ENCODE measurements around the gene RFLNA. TPM values are rescaled to one million over a fixed set of nuclear protein-coding genes. Genes with fewer than 3 reads are reported as not detected.
"Not testable (repeated sequence)": the region's sequence is repeated elsewhere in the genome, so short reads cannot be mapped to it uniquely, and the experiment has no call there.

RFLNA gene
- total RNA-seq, 1 donor from 2014 or later: 28.1 TPM

GRCh38 chr12:124279846-124280360, 15.0 kb upstream of the RFLNA start:
- ATAC-seq: peak; percentile 16
- DNase-seq (ENCODE audit: low spot score): no peak
- intact Hi-C loops (cut with DNase I): no loop called here

GRCh38 chr12:124281309-124281708, 13.6 kb upstream of the RFLNA start:
- DNase-seq (ENCODE audit: low spot score) (no peak), ATAC-seq (no peak)
- intact Hi-C loops (cut with DNase I): no loop called here

DNA sequence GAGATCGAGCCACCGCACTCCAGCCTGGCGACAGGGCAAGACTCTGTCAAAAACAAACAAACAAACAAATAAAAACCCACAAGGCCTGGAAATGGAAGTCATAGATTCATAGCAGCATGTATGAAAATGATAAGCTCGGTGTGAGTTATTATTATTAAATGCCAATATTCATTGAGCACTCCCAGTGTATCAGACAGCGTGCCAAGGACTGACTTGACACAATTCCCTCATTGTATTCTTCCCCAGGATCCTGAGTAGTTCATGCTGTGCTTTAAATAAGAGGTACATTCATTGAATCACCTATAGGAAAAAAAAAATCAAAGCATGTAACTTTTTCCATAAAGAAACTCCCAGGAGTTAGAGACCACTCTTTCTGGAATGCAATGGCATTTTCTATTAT, 12.6 kb upstream of the RFLNA start:
- DNase-seq (ENCODE audit: low spot score): no peak
- intact Hi-C loops (cut with DNase I): no loop called here

GRCh38 chr12:124283326-124283725, 11.6 kb upstream of the RFLNA start:
- DNase-seq (ENCODE audit: low spot score) (no peak), ATAC-seq (no peak)
- intact Hi-C loops (cut with DNase I): no loop called here

More for the DNA sequence above, 12.6 kb upstream of the RFLNA start:
- ATAC-seq: no peak

DNA sequence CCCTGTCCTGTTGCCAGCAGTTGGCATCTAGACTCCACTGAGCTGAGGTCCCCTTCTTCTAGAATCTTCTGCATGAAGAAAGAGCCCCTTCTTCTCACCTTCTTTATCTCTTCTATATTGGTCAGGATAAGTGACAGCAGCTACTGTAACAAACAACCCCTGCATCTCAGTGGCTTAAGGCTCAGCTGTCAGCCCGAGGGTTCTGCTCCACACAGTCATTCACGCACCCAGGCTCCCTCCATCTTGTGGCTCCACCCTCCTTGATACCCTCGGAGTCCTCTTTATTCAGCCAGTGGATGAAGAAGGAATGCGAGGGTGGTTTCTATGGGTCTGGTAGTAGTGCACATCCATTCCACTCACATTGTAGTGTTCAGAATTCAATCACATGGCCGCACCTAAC, 10.5 kb upstream of the RFLNA start:
- intact Hi-C loops (cut with DNase I): no loop called here
- ATAC-seq (no peak), DNase-seq (ENCODE audit: low spot score) (no peak)

GRCh38 chr12:124286414-124286813, 8.5 kb upstream of the RFLNA start:
- DNase-seq (ENCODE audit: low spot score): no peak
- peak; percentile 18 for ATAC-seq
- intact Hi-C loops (cut with DNase I): no loop called here

DNA sequence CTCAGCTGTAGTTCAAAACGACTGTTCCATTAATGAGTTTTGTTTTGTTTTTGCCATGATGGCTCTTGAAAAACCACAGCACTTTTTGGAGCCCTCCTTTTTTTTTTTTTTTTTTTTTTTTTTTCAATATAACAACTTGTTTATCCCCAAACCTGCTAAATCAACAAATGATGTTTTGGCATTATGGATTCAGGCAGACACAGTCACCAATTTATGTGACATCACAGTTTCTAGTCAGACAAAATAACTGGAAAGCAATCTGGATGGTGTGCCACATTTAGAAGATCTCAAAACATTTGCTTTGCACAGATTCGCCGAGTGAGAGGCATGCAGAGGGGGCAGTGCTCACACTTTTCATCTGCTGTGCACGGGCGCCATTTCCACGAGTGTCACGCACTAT, 7.9 kb upstream of the RFLNA start:
- intact Hi-C loops (cut with DNase I): no loop called here
- DNase-seq (ENCODE audit: low spot score) (no peak), ATAC-seq (no peak)

GRCh38 chr12:124289634-124290600, 5.0 kb upstream of the RFLNA start:
- intact Hi-C loops (cut with DNase I): no loop called here
- no peak for DNase-seq (ENCODE audit: low spot score)
- peak; percentile 59 for ATAC-seq

DNA sequence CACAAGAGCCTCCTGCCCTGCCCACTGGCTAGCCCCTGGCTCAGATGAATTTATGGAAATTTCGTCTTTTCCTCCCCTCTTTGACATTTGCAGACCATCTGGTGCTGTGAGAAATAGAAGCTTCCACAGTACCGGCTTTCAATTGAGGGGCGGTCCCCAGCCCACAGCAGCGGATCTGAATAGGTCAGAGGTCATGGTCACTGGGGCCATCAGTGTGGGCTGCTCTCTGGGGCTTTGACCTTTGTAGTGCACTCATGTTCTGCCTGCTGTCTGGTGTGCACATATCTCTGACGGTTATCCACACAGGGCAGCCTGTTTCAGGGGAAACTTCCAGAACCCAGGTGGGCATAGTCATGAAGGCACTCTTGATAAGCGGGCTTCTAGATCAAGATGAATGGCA, 2.5 kb upstream of the RFLNA start:
- intact Hi-C loops (cut with DNase I): no loop called here
- ATAC-seq (no peak), DNase-seq (ENCODE audit: low spot score) (no peak)

DNA sequence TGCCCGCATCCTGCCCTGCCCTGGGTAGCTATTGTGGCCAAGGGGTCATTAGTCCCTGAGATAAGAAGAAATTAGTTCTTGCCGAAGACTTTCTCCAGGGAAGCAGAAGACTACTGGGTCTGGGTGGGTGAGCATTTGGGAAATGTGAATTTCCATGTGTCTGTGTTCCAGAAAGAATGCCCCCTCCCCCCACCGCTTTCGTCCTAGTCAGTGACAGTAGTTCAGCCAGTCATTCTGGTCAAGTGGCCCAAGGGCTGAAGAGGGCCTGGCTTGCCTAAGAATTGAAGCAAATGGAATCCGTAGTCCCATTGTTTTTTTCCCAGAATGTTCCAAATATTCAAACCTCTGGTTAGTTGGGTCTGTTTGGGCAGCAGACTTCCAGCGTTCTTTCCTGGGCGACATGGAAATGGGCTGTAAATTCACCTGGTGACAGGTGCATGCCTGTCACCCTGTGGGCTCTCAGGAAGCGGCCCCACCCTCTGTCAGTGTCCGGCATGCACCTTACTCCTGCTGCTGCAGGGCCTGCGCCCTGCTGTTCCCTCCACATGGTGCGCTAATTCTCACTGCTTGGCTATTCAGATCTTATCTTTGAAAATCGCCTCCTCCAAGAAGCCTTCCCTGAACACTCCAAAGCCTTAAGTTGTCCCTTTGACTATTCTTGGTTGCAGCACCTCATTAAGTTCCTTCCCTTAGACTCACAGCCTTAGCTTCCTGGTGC, 1.4 kb upstream of the RFLNA start:
- intact Hi-C loops (cut with DNase I): no loop called here
- ATAC-seq (no peak), DNase-seq (ENCODE audit: low spot score) (no peak)

GRCh38 chr12:124295431-124296058, 652 bp downstream of the RFLNA start:
- ATAC-seq (peak; percentile 22), DNase-seq (ENCODE audit: low spot score) (no peak)
- intact Hi-C loops (cut with DNase I): no loop called here

- ATAC-seq (peak; percentile 10), DNase-seq (ENCODE audit: low spot score) (no peak)
- intact Hi-C loops (cut with DNase I): no loop called here
Observed at GRCh38 chr12:124296295-124296915, 1.5 kb downstream of the RFLNA start.

GRCh38 chr12:124296916-124297351, 2.0 kb downstream of the RFLNA start:
- ATAC-seq (no peak), DNase-seq (ENCODE audit: low spot score) (no peak)
- intact Hi-C loops (cut with DNase I): no loop called here

DNA sequence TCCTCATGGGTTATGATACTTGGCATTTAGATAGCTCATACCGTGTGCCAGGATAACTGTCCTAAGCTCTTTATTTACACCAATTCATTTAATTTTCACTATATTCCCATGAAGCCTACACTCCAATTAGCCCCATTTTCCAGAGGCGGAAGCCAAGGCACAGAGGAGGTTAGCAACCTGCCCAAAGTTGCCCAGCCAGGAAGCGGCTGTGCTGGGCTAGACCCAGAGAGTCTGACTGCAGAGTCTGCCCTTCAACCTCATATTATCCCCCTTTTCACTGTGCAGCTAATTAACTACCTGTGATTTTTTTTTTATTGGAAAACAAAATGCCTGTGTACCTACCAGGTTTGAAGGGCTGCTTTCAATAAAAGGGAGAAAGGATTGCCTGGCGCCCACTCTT, 2.5 kb downstream of the RFLNA start:
- intact Hi-C loops (cut with DNase I): no loop called here
- DNase-seq (ENCODE audit: low spot score) (no peak), ATAC-seq (no peak)

DNA sequence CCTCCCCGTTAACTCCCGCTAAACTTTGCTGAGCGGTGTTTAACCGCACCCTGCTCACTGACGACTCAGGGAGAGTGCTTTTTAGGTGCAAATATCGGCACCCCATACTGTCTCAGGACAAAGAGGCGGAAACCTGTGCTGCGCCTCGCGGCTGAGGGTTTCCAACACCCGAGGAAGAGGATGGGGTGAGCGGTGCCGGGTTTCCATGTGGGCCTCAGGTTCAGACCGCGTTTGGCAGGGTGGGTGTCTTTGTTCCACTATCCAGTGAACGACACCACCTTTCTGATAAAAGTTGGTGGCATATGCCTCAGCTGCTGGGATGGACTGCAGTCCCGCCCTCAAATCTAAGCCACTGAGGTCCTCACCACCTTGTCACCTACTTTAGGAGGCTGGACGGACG, 3.0 kb downstream of the RFLNA start:
- DNase-seq (ENCODE audit: low spot score) (no peak), ATAC-seq (no peak)
- intact Hi-C loops (cut with DNase I): no loop called here

GRCh38 chr12:124298685-124299410, 4.0 kb downstream of the RFLNA start:
- ATAC-seq (no peak), DNase-seq (ENCODE audit: low spot score) (no peak)
- intact Hi-C loops (cut with DNase I): no loop called here

DNA sequence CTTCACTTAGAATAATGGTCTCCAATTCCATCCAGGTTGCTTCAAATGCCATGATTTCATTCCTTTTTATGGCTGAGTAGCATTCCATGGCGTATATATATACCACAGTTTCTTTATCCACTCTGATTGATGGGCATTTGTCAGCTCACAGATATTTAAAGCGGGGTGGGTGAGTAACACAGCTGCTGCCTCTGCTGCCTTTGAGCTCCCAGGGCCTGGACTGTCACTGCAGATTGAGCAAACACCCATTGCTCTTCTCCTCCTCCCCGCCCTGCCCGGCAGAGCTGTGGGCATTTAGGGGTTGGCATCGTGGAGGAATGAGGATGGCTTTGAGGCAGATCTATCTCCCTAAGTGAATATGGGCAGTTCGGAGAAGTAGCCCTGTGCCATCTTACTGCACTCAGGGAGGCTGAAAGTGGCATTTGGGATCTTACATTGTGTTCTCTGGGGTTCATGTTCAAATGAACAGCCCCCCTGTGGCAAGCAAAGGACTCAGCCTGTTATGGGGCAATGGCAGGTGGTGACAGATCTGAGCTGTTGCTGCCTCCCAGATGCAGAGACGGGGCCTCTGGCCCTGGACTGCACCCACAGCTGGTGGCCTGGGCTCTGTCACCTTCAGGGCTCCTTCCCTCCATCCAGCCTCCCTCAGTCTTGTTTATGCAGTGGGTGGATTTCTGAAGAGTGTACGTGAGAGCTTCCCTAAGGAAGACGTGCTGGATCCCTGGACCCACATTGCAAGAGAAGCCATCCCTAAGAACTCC, 4.9 kb downstream of the RFLNA start:
- ATAC-seq (no peak), DNase-seq (ENCODE audit: low spot score) (no peak)
- intact Hi-C loops (cut with DNase I): no loop called here

DNA sequence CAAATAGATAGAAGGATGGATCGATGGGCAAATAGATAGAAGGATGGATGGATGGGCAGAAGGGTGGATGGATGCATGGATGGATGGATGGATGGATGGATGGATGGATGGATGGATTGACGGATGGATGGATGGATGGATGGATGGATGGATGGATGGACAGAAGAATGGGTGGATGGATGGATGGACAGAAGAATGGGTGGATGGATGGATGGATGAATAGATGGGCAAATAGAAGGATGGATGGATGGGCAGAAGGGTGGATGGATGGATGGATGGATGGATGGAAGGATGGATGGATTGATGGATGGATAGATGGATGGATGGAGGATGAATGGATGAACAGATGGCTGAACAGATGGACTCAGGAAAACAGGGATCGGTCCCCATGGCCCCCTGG, 5.8 kb downstream of the RFLNA start:
- intact Hi-C loops (cut with DNase I): not testable (repeated sequence)

More for the DNA sequence above, 5.8 kb downstream of the RFLNA start:
- DNase-seq (ENCODE audit: low spot score); ATAC-seq: not testable (repeated sequence)
